SK-MEL-5 (cell line): ENCODE results near the gene EEF1B2. TPM values are rescaled to one million over a fixed set of nuclear protein-coding genes. Genes with fewer than 3 reads are reported as not detected.
A peak's percentile ranks its signal among the peaks of the same experiment; 100 is the strongest.
"Not testable (repeated sequence)": the region's sequence is repeated elsewhere in the genome, so short reads cannot be mapped to it uniquely, and the experiment has no call there.

ENCODE experiments used
- DNase-seq: peaks from one replicate; pipeline ENCODE4 v3.0.0-alpha.2; 2016; ENCODE audit warnings: low read depth, low spot score
- in situ Hi-C: cut with HindIII; loops from 2 replicates; pipeline ENCODE4 v1.10.0; 2016; ENCODE audit warnings: low sequenced_read_pairs, high pct_unique_total_duplicates, low pct_unique_long_range_greater_than_20kb
- polyA plus RNA-seq, 2 experiments: library from polyadenylated mRNA; depleted of rRNA; stranded (reverse); fragments of >200 nt; gene quantifications; 2 replicates each; pipeline ENCODE4 v1.2.3, GENCODE V29; 2015
- total RNA-seq: library from RNA; depleted of rRNA; stranded (reverse); fragments of >200 nt; shearing (Covaris generic); gene quantifications from 2 replicates; pipeline ENCODE4 v1.2.3, GENCODE V29; 2014; rRNA removed

EEF1B2 gene
- 547 and 618 TPM in 2 replicates for total RNA-seq
- polyA plus RNA-seq (2015; cell fraction: cytosol; rRNA removed), result 442 and 483 TPM in 2 replicates
- 261 and 284 TPM in 2 replicates for polyA plus RNA-seq (2015; cell fraction: nucleus; rRNA removed)

GRCh38 chr2:206159346-206160124 lies at the start of gene EEF1B2, which contains the start of gene NDUFS1:
Gene EEF1B2 (plus strand): TSS chr2:206159895. CDS start chr2:206159980, 85 bp downstream.
Gene NDUFS1 (minus strand): TSS chr2:206159444. CDS start chr2:206153678, 5,766 bp downstream.
- in situ Hi-C loops, result no loop called here
- DNase-seq, result peak; percentile 98

GRCh38 chr2:206112108-206112507 lies 47.6 kb upstream of the EEF1B2 start:
- in situ Hi-C loops, result no loop called here
- DNase-seq, result no peak

- in situ Hi-C loops, result no loop called here
- no peak for DNase-seq
Observed at GRCh38 chr2:206112846-206113547, 46.7 kb upstream of the EEF1B2 start.

GRCh38 chr2:206115026-206115578 lies 44.6 kb upstream of the EEF1B2 start:
- in situ Hi-C loops, result no loop called here
- DNase-seq, result no peak

GRCh38 chr2:206116278-206116677 lies 43.4 kb upstream of the EEF1B2 start:
- no peak for DNase-seq
- in situ Hi-C loops, result no loop called here

- in situ Hi-C loops, DNase-seq: not testable (repeated sequence)
Observed at GRCh38 chr2:206122569-206122968, 37.1 kb upstream of the EEF1B2 start.

- in situ Hi-C loops, result no loop called here
- no peak for DNase-seq
Observed at GRCh38 chr2:206125901-206126300, 33.8 kb upstream of the EEF1B2 start.

GRCh38 chr2:206127656-206128055 lies 32.0 kb upstream of the EEF1B2 start:
- in situ Hi-C loops, result no loop called here
- peak; percentile 13 for DNase-seq

GRCh38 chr2:206143451-206143850 lies 16.2 kb upstream of the EEF1B2 start:
- DNase-seq, result no peak
- in situ Hi-C loops, result no loop called here

- no peak for DNase-seq
- in situ Hi-C loops, result no loop called here
Observed at GRCh38 chr2:206144383-206144782, 15.3 kb upstream of the EEF1B2 start.

- in situ Hi-C loops, result no loop called here
- no peak for DNase-seq
Observed at GRCh38 chr2:206145665-206146064, 14.0 kb upstream of the EEF1B2 start.

GRCh38 chr2:206149330-206149729 lies 10.4 kb upstream of the EEF1B2 start:
- in situ Hi-C loops, result no loop called here
- DNase-seq, result no peak

GRCh38 chr2:206150168-206150567 lies 9.5 kb upstream of the EEF1B2 start:
- in situ Hi-C loops, result no loop called here
- no peak for DNase-seq

- no peak for DNase-seq
- in situ Hi-C loops, result no loop called here
Observed at GRCh38 chr2:206150631-206151030, 9.1 kb upstream of the EEF1B2 start.

GRCh38 chr2:206154197-206154596 lies 5.5 kb upstream of the EEF1B2 start:
- peak; percentile 47 for DNase-seq
- in situ Hi-C loops, result no loop called here

- DNase-seq, in situ Hi-C loops: not testable (repeated sequence)
Observed at GRCh38 chr2:206157014-206157413, 2.7 kb upstream of the EEF1B2 start.

GRCh38 chr2:206158563-206159345 lies 941 bp upstream of the EEF1B2 start:
- in situ Hi-C loops, result no loop called here
- peak; percentile 32 for DNase-seq
